ENCODE results near the gene LRMDA.

Gene LRMDA

DNA sequence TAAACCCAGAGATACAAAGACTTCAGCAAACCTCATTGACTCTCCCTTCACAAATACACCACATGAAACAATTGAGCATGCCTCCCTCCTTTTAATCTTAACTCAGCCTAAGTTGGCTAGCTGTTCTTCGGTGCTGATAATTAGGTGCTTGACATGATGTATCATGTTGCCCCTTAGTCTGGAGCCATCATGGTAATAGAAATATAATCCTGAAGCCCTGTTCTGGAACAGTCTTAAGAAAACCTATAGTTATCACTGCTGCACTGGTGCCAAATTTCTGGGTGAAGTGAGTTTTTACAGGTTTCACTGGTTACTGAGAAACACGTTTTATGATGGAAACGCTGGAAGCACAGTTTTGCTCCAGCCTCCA is 306.1 kb downstream of the LRMDA start:
- TF ChIP-seq, protein P1, sequence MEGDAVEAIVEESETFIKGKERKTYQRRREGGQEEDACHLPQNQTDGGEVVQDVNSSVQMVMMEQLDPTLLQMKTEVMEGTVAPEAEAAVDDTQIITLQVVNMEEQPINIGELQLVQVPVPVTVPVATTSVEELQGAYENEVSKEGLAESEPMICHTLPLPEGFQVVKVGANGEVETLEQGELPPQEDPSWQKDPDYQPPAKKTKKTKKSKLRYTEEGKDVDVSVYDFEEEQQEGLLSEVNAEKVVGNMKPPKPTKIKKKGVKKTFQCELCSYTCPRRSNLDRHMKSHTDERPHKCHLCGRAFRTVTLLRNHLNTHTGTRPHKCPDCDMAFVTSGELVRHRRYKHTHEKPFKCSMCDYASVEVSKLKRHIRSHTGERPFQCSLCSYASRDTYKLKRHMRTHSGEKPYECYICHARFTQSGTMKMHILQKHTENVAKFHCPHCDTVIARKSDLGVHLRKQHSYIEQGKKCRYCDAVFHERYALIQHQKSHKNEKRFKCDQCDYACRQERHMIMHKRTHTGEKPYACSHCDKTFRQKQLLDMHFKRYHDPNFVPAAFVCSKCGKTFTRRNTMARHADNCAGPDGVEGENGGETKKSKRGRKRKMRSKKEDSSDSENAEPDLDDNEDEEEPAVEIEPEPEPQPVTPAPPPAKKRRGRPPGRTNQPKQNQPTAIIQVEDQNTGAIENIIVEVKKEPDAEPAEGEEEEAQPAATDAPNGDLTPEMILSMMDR (IDR thresholded peaks at IDR 0.05; ENCODE audit: insufficient read depth, low read depth, low read length, missing control alignments) = no peak
- H3K4me3 ChIP-seq (ENCODE audit: low read depth, low read length) = no peak overlapping the region
- DNase-seq (ENCODE audit: low read depth) = no peak

DNA sequence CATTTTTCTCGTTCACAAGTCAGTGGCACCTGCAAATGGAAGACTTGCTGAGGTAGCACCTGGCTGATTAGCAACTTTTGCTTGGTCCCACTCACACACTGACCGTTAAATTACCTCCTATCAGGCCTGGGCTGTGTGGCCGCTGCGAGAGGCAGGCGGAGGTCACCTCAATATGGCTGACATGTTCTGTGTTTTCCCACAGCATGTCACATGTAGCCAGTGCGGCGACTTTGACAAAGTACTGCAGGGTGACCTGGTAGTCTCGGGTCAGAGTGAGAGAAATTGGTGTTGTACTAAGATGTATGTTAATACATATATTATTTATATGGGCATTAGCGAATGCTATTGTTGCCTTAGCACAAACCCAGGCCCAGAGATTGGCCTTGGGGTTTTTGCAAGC is 307.5 kb downstream of the LRMDA start:
- no peak for DNase-seq (ENCODE audit: low read depth)
- H3K4me3 ChIP-seq (ENCODE audit: low read depth, low read length) = no peak overlapping the region
- TF ChIP-seq, protein P1 (IDR thresholded peaks at IDR 0.05; ENCODE audit: insufficient read depth, low read depth, low read length, missing control alignments) = no peak

DNA sequence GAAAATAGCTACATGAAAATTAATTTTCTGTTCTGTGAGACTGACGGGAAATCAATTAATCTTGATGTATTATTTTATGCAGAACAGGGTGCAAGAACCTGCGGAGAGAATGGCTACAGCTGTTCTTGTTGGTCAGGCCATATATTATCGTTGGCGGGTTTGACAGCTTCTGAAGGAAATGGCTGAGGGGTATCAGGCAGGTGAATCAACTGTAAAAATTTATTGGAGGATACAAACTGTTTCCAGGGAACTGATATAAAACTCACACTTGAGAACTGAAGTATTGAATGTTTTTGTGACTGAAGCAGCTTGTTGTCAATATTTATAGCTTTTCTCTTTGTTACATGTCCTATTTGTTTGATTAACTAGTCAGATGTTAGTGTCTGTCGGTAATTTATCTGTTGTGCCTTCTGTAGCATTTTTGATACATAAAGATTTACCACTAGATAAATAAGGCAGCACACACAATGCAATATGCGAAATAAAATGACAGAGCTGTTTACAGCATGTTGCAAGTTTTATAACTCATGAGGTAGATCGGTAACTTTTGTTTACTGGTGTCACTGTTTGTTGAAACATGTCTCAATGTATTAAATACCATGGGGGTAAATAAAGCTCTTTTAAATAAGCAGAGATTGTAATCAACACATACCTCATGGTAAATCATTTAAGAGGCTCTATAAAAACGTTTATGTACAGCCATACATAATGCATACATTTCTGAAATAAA is 308.2 kb downstream of the LRMDA start:
- no peak overlapping the region for H3K4me3 ChIP-seq (ENCODE audit: low read depth, low read length)
- no peak for DNase-seq (ENCODE audit: low read depth)
- TF ChIP-seq, protein P1 (IDR thresholded peaks at IDR 0.05; ENCODE audit: insufficient read depth, low read depth, low read length, missing control alignments) = no peak

DNA sequence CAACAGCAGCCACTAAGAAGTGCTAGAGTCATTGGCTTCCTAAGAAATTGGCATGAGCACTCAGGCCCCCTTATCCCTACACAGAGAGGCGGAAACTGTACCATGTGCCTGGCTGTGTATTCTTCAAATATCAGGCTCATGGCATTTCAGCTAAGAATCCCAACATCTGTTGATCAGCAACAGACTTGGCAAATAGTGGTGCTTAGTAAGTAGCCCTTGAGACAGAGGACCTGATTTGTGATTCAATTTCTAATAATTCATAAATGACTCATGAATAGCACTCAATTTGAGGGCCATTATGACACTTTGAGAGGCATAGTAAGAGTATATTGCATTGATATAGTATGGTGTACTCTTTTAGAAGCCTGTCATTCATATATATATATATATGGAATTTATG is 309.1 kb downstream of the LRMDA start:
- TF ChIP-seq, protein P1 (IDR thresholded peaks at IDR 0.05; ENCODE audit: insufficient read depth, low read depth, low read length, missing control alignments) = no peak
- DNase-seq (ENCODE audit: low read depth) = no peak
- H3K4me3 ChIP-seq (ENCODE audit: low read depth, low read length) = no peak overlapping the region

DNA sequence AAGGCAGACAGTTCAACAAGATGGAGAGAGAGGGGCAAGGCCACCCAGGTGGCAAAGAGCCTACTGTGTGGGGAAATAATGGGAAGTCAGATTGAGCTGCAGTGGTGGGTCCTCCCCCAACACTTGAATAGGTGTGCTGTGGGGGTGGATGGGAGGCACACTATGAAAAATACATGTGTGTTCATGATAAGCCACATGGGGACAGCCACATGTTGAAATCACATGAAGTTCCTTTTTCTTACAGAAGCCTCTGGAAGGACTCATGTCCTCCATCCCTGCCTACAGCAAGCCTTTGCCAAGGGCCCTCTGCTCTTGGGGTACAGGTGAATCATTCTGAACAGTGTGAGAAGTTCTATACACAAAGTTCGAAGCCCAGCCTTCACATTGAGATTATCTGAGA is 310.9 kb downstream of the LRMDA start:
- no peak for DNase-seq (ENCODE audit: low read depth)
- H3K4me3 ChIP-seq (ENCODE audit: low read depth, low read length) = no peak overlapping the region
- TF ChIP-seq, protein P1 (IDR thresholded peaks at IDR 0.05; ENCODE audit: insufficient read depth, low read depth, low read length, missing control alignments) = no peak

DNA sequence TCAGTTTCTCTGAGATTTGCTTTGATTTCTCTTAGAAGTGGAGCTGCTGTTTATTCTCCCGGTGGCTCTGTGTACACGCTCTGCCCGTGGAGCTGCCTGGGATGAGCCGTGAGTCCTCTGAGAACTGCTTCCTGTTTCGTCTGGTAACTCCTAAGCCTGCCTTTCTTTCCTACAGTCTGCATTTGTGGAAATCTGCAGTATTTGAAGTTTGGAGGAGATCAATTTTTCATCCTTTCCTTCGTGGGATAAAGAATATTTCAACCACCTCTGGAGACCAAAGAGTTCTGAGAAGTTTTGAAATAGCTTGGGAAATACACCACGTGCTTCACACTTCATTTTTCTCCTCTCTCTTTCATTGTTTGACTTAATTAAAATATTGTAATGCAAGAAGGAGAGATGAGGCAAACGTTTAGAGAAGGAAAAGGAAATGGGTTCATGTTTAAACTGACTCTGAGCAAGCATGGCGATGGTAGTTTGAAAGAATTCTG is 311.9 kb downstream of the LRMDA start:
- H3K4me3 ChIP-seq (ENCODE audit: low read depth, low read length) = no peak overlapping the region
- no peak for DNase-seq (ENCODE audit: low read depth)
- TF ChIP-seq, protein P1 (IDR thresholded peaks at IDR 0.05; ENCODE audit: insufficient read depth, low read depth, low read length, missing control alignments) = no peak

DNA sequence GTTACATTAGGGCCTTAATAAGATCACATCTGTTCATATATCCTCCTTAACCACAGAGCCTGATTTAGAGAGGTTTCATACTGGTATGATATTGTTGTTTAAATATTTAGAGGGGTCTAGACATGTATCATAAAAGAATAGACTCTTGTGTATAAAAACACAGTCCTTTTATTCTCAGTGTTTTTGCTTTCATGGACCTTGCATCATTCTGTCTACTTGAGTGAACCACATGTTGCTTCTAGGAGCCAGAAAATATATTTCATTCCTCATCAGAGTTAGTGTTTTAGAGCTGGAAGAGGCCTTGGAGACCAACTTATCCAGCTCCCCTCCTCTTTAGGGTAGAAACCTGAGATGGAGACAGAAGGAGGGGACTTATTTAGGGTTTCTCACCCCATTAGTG is 312.8 kb downstream of the LRMDA start:
- H3K4me3 ChIP-seq (ENCODE audit: low read depth, low read length) = no peak overlapping the region
- no peak for DNase-seq (ENCODE audit: low read depth)
- TF ChIP-seq, protein P1 (IDR thresholded peaks at IDR 0.05; ENCODE audit: insufficient read depth, low read depth, low read length, missing control alignments) = no peak
